K562 (cell line): ENCODE data around the gene TTLL12. TPM values are rescaled to one million over a fixed set of nuclear protein-coding genes. Genes with fewer than 3 reads are reported as not detected.

Experiments
- ATAC-seq: fragments of 200-7000 bp; cut with Tn5 transposase; 3 replicates; pipeline ENCODE4 v1.9.1; 2020; ENCODE audit warnings: moderate library complexity
- BruUV-seq: library from RNA; stranded (reverse); fragments of 400-500 nt; replicated peaks from 2 replicates; lab custom pipeline; 2021; lab: Mats Ljungman, UMichigan
- CTCF ChIA-PET: fragments of 300-600 bp; formaldehyde crosslinking; extraction: SDS; loops from one replicate; lab custom pipeline; 2021; ENCODE audit warnings: low intra/inter-chr PET ratio; lab: Yijun Ruan, JAX
- POLR2A ChIA-PET: fragments of 300-600, 350-650 bp; sonication (Branson Sonifier 250); formaldehyde crosslinking; extraction: SDS; loops from one replicate; lab custom pipeline; 2021; ENCODE audit warnings: antibody characterized with exemption, inconsistent platforms; lab: Yijun Ruan, JAX
- DNase-seq, 4 experiments: peaks; one replicate each; pipeline versions ENCODE4 v3.0.0 to v3.0.0-alpha.2; 2011 to 2018; ENCODE audit warnings: low spot score in 3 of 4, mixed read lengths in 3 of 4; ENCODE audit errors: extremely low read depth in 1 of 4
- FAIRE-seq: peaks from 2 replicates; lab custom pipeline; 2011; peaks lifted over from hg19 to GRCh38; lab: Jason Lieb, UNC
- H2AFZ ChIP-seq: 2 replicates; pipeline ENCODE4 v1.6.0; 2011; ENCODE audit warnings: low read depth, low read length, control low read depth, inconsistent platforms
- H3K27ac ChIP-seq: fragments of 200-600 bp; 3 replicates; pipeline ENCODE4 v1.8.0; 2011; ENCODE audit warnings: low read depth, mild to moderate bottlenecking, control low read depth, inconsistent platforms, low read length, moderate library complexity, mixed read lengths; ENCODE audit errors: extremely low read depth
- H3K27me3 ChIP-seq, 2 experiments: fragments of 300-600 bp in 1 of 2; 2 replicates in 1 of 2; 3 replicates in 1 of 2; pipeline versions ENCODE4 v1.6.0 to v1.8.0; 2011; ENCODE audit warnings: inconsistent platforms in 2 of 2, low read length in 2 of 2, mild to moderate bottlenecking in 1 of 2, mixed read lengths in 1 of 2, moderate library complexity in 1 of 2; ENCODE audit not compliant: control insufficient read depth in 2 of 2, insufficient read depth in 2 of 2
- H3K36me3 ChIP-seq: fragments of 300-600 bp; 3 replicates; pipeline ENCODE4 v1.8.0; 2011; ENCODE audit warnings: mild to moderate bottlenecking, low read length, inconsistent platforms; ENCODE audit not compliant: control insufficient read depth, insufficient read depth
- H3K4me1 ChIP-seq, 2 experiments: fragments of 200-600 bp in 1 of 2; replicated peaks in 1 of 2; 2 replicates in 1 of 2; 3 replicates in 1 of 2; pipeline versions ENCODE4 v1.5.1 to v1.8.0; 2011; ENCODE audit warnings: inconsistent platforms in 2 of 2, low read length in 2 of 2, mild to moderate bottlenecking in 1 of 2, mixed read lengths in 1 of 2, moderate library complexity in 1 of 2; ENCODE audit not compliant: control insufficient read depth in 2 of 2, insufficient read depth in 2 of 2
- H3K4me2 ChIP-seq: 2 replicates; pipeline ENCODE4 v1.6.1; 2011; ENCODE audit warnings: low read length, control low read depth, inconsistent platforms, mixed read lengths; ENCODE audit not compliant: insufficient read depth
- H3K4me3 ChIP-seq: fragments of 200-600 bp; sonication (generic), shearing (Covaris generic); 2 replicates; pipeline ENCODE4 v1.5.1; 2016; ENCODE audit warnings: control low read depth, inconsistent platforms
- H3K79me2 ChIP-seq: fragments of 200-600 bp; 3 replicates; pipeline ENCODE4 v1.8.0; 2011; ENCODE audit warnings: low read length, inconsistent platforms; ENCODE audit not compliant: control insufficient read depth, insufficient read depth
- H3K9ac ChIP-seq, 2 experiments: 2 replicates each; pipeline versions ENCODE4 v1.6.0 to v1.6.1; 2011; ENCODE audit warnings: low read depth in 2 of 2, low read length in 2 of 2, control low read depth in 1 of 2, inconsistent platforms in 1 of 2, mild to moderate bottlenecking in 1 of 2, mixed read lengths in 1 of 2; ENCODE audit not compliant: insufficient read depth in 1 of 2
- H3K9me1 ChIP-seq: one replicate; pipeline ENCODE4 v1.6.0; 2011; ENCODE audit warnings: inconsistent platforms, mild to moderate bottlenecking, low read length, moderate library complexity; ENCODE audit not compliant: control insufficient read depth, insufficient read depth
- H3K9me3 ChIP-seq: replicated peaks from 2 replicates; pipeline ENCODE4 v1.5.1; 2011; ENCODE audit warnings: low read depth, low read length, inconsistent platforms; ENCODE audit not compliant: control insufficient read depth, insufficient read depth
- H4K20me1 ChIP-seq: replicated peaks from 2 replicates; pipeline ENCODE4 v1.6.1; 2011; ENCODE audit warnings: low read length, inconsistent platforms, mixed read lengths; ENCODE audit not compliant: control insufficient read depth, insufficient read depth
- ARNT ChIP-seq, 2 experiments: fragments of 450-650 bp; IDR thresholded peaks; 2 replicates each; pipeline ENCODE4 v1.6.1; 2016; ENCODE audit warnings: mild to moderate bottlenecking in 1 of 2
- DDX20 ChIP-seq: fragments of 450-650 bp; IDR thresholded peaks from 2 replicates; pipeline ENCODE4 v1.6.1; 2016; ENCODE audit warnings: missing genetic modification characterization, low read depth, mild to moderate bottlenecking, missing compliant biosample characterization, moderate library complexity
- ETV6 ChIP-seq, 3 experiments: fragments of 150-350 bp in 1 of 3; sonication (generic) in 1 of 3; formaldehyde crosslinking in 1 of 3; IDR thresholded peaks; 2 replicates each; pipeline versions ENCODE4 v1.6.1 to v1.8.0; 2014 to 2022; ENCODE audit warnings: borderline replicate concordance in 2 of 3, low read depth in 2 of 3, antibody characterized with exemption in 1 of 3, low read length in 1 of 3, mild to moderate bottlenecking in 1 of 3, missing genetic modification reagents in 1 of 3
- HEY1 ChIP-seq: fragments of 250-450 bp; sonication (Bioruptor Pico); IDR thresholded peaks from 2 replicates; pipeline ENCODE4 v1.5.0; 2020; ENCODE audit warnings: mild to moderate bottlenecking, moderate library complexity, borderline replicate concordance
- ILF3 ChIP-seq: fragments of 450-650 bp; IDR thresholded peaks from 2 replicates; pipeline ENCODE4 v1.6.1; 2018; ENCODE audit warnings: antibody characterized with exemption, mild to moderate bottlenecking, moderate library complexity, borderline replicate concordance
- NEUROD1 ChIP-seq: fragments of 150-350 bp; IDR thresholded peaks from 2 replicates; pipeline ENCODE4 v1.6.1; 2014; ENCODE audit warnings: borderline replicate concordance, low read length, low read depth; ENCODE audit not compliant: partially characterized antibody
- RUNX1 ChIP-seq: sonication (generic); IDR thresholded peaks from 2 replicates; pipeline ENCODE4 v1.6.1; 2016; ENCODE audit warnings: antibody characterized with exemption, low read depth
- U2AF1 ChIP-seq: fragments of 200-400 bp; formaldehyde crosslinking; optimal IDR thresholded peaks from 2 replicates; pipeline ENCODE3; 2017; ENCODE audit warnings: mild to moderate bottlenecking, low read depth, low read length, moderate library complexity
- ZBTB8A ChIP-seq: fragments of 450-650 bp; IDR thresholded peaks from 2 replicates; pipeline ENCODE4 v1.6.1; 2018; ENCODE audit warnings: mild to moderate bottlenecking, moderate library complexity; ENCODE audit not compliant: partially characterized antibody
- ZNF282 ChIP-seq: sonication (generic); formaldehyde crosslinking; IDR thresholded peaks from 2 replicates; pipeline ENCODE4 v1.8.1; 2023; ENCODE audit warnings: missing genetic modification reagents
- ZNF347 ChIP-seq: fragments of 450-650 bp; formaldehyde crosslinking; IDR thresholded peaks from 2 replicates; pipeline ENCODE4 v1.4.0; 2020; ENCODE audit warnings: low read depth, mild to moderate bottlenecking, moderate library complexity
- ZNF384 ChIP-seq: IDR thresholded peaks from 2 replicates; pipeline ENCODE4 v1.6.1; 2012; ENCODE audit warnings: low read depth, low read length, improper control_type of control experiment
- ZNF699 ChIP-seq: fragments of 250-450 bp; sonication (Bioruptor Pico); IDR thresholded peaks from 2 replicates; pipeline ENCODE4 v1.8.0; 2021; ENCODE audit warnings: mild to moderate bottlenecking, moderate library complexity; ENCODE audit not compliant: insufficient replicate concordance
- ZNF830 ChIP-seq: fragments of 250-450 bp; sonication (Bioruptor Pico); IDR thresholded peaks from 2 replicates; pipeline ENCODE4 v1.5.0; 2021; ENCODE audit warnings: mild to moderate bottlenecking
- WGBS: fragments of 100-300 bp; shearing (Covaris generic); methylation state at CpG from one replicate; pipeline ENCODE4 v1.1.6; 2016; ENCODE audit warnings: low coverage, mixed read lengths; ENCODE audit not compliant: insufficient coverage; ENCODE audit errors: missing lambda C conversion rate; 5-methylcytosine and 5-hydroxymethylcytosine counted together
- in situ Hi-C: fragments of 300-500 bp; cut with MboI; formaldehyde crosslinking; loops from 4 replicates; pipeline ENCODE4 v1.15.0; 2018; ENCODE audit warnings: inconsistent platforms, mixed read lengths
- intact Hi-C: fragments of 100-400 bp; cut with micrococcal nuclease; formaldehyde crosslinking; loops from 2 replicates; pipeline ENCODE4 v1.14.2; 2022
- polyA plus RNA-seq, 8 experiments: library from polyadenylated mRNA; depleted of rRNA in 4 of 8; stranded (reverse) in 5 of 8; unstranded in 3 of 8; fragments of >200 nt; fragmentation: Nextera tagmentation in 2 of 8; fragmentation: Illumina TruSeq in 1 of 8; extraction: Ambion mirVana in 2 of 8; extraction: Trizol in 1 of 8; gene quantifications; 2 replicates each; pipeline versions ENCODE4 v1.2.1 to v1.2.3, GENCODE V29; 2011 to 2014; ENCODE audit warnings: inconsistent platforms in 1 of 8, missing spikeins in 1 of 8
- total RNA-seq, 7 experiments: library from RNA; depleted of rRNA in 6 of 7; stranded (reverse); fragments of >200 nt in 6 of 7; fragmentation: Illumina TruSeq in 2 of 7; extraction: Trizol in 2 of 7; gene quantifications; 2 replicates each; pipeline versions ENCODE4 v1.2.1 to v1.2.3, GENCODE V29; 2011 to 2021; ENCODE audit warnings: low replicate concordance in 1 of 7
- TF ChIP-seq, protein P1 (sequence below): sonication (generic); formaldehyde crosslinking; IDR thresholded peaks from 2 replicates; pipeline ENCODE4 v1.8.0; 2022; ENCODE audit warnings: mild to moderate bottlenecking, missing genetic modification reagents
- TF ChIP-seq, protein P2 (sequence below): fragments of 450-650 bp; formaldehyde crosslinking; IDR thresholded peaks from 2 replicates; pipeline ENCODE4 v1.4.0; 2020; ENCODE audit warnings: mild to moderate bottlenecking, moderate library complexity

TTLL12 gene
- total and polyA plus RNA-seq, 9 of the 15 experiments (the other 6 are each of a cell fraction or from before 2014, with no cell fraction given), result 1.3 to 128 (median 43.0) TPM

DNA sequence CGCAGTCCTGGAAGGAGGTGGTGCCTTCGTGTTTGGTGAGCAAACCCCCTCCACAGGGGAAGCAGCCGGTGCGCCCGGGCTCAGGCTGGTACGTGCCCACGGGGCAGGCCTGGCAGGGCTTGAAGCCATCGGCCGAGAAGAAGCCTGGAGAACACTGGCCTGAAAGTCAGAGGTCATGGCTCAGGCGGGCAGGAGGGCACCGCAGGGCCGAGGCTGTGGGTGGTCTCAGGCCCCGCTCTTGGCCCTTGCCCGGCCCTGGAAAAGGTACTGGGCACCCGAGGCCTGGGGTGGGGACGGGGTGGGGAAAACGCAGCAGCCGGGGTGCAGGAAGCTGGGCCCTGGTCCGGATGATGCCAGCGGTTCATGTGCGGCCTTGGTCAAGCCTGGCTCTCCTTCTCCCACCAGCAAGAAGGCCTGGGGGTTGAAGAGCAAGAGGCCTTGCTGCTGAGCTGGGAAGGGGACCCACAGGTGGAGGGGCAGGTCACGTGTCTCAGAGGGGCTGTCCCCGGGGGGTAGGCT, 25.6 kb upstream of the TTLL12 start:
- Histone ChIP-seq H4K20me1 (no peaks in the 10 kb centered on the region), H3K9ac (no peak overlapping the region; a peak in 1 of 4 replicates), H3K9me1 (no peaks in the 10 kb centered on the region), H3K4me2 (no peak overlapping the region), H3K36me3 (no peaks in the 10 kb centered on the region), H3K27me3 (peaks cover 0 to 12% of the 10 kb centered on the region in 2 experiments; a peak in 3 of 5 replicates), H3K27ac (no peak overlapping the region), H3K9me3 (no peaks in the 10 kb centered on the region), H3K79me2 (no peaks in the 10 kb centered on the region), H2AFZ (no peak overlapping the region), H3K4me3 (no peak overlapping the region), H3K4me1 (peaks cover 2 to 42% of the 10 kb centered on the region in 2 experiments; a peak in 3 of 5 replicates)
- no peak for FAIRE-seq
- 63% methylated on average over 7 of the region's 23 CpGs for WGBS
- BruUV-seq, result no TSS peak
- ChIA-PET POLR2A (no interaction called here), CTCF (no interaction called here)
- in situ Hi-C loops, result no loop called here
- TF ChIP-seq U2AF1 (no peak), HEY1 (CRISPR knock-in tag) (no peak), ZNF384 (no peak), ILF3 (no peak), ARNT (IDR thresholded peaks at IDR 0.05) (no peak), DDX20 (tag) (no peak), ZNF830 (no peak), ZBTB8A (no peak), ZNF282 (CRISPR knock-in tag) (no peak), RUNX1 (no peak), ZNF347 (no peak), ETV6 (IDR thresholded peaks at IDR 0.05; ENCODE audit: borderline replicate concordance in 1 of 2, low read depth in 2 of 2, low read length in 1 of 2) (no peak), ETV6 (CRISPR knock-in tag; IDR thresholded peaks at IDR 0.05; ENCODE audit: borderline replicate concordance) (no peak), NEUROD1 (no peak), ZNF699 (CRISPR knock-in tag) (no peak)
- TF ChIP-seq, protein P1, sequence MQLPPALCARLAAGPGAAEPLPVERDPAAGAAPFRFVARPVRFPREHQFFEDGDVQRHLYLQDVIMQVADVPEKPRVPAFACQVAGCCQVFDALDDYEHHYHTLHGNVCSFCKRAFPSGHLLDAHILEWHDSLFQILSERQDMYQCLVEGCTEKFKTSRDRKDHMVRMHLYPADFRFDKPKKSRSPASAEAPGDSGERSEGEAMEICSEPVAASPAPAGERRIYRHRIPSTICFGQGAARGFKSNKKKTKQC (CRISPR knock-in tag), result no peak
- TF ChIP-seq, protein P2, sequence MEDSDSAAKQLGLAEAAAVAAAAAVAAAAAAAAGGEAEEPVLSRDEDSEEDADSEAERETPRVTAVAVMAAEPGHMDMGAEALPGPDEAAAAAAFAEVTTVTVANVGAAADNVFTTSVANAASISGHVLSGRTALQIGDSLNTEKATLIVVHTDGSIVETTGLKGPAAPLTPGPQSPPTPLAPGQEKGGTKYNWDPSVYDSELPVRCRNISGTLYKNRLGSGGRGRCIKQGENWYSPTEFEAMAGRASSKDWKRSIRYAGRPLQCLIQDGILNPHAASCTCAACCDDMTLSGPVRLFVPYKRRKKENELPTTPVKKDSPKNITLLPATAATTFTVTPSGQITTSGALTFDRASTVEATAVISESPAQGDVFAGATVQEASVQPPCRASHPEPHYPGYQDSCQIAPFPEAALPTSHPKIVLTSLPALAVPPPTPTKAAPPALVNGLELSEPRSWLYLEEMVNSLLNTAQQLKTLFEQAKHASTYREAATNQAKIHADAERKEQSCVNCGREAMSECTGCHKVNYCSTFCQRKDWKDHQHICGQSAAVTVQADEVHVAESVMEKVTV (CRISPR knock-in tag), result no peak
- ATAC-seq, result no peak
- DNase-seq, result no peak
- intact Hi-C loops, result no loop called here
